SKM-1 treated with dmso at 0.1 percent for 144 hours (cell line): Measurements from ENCODE around the gene TMEM8B.

Source experiments
- DNase-seq: peaks from one replicate; lab custom pipeline; 2025; ENCODE audit not compliant: unreplicated experiment; lab: John Stamatoyannopoulos, UW

Gene TMEM8B

DNA sequence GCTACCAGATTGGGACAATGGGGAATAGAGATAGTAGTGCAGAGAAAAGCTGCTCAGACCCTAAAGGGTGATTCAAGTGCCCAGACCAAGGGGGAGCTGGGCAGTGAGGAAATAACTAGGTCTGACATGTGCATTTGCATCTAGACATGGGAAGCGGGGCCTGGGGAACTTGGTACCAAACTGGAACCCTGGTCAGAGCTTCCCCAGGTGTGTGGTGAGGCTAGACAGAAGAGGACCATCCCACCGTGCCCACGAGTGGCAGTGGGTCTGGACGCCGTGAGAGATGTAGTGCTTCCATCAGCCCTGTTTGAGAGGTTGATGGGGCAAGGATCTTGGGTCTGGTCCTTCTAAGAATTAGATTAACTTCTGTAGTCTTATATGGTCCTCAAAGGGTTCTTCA, 7.6 kb downstream of the TMEM8B start:
- DNase-seq: no peak

DNA sequence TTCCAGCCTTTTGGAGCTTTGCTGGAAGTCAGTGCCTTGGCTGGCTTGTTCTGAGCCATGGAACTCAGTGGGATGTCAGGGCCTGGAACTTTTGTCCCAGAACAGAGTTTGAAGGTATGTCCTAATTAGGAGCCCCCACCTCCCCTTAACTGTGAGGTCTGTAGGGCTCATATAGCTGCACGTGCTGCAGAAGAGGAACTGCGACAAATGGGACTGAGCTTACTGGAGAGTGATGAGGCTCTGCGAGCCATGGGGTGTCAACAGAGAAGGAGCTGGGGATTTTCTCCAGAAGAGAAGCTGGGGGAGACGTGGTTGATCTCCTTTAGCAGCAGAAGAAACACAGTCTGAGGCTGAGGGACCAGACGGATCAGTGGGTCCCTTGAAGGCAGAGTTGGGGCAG, 10.9 kb downstream of the TMEM8B start:
- DNase-seq: no peak

DNA sequence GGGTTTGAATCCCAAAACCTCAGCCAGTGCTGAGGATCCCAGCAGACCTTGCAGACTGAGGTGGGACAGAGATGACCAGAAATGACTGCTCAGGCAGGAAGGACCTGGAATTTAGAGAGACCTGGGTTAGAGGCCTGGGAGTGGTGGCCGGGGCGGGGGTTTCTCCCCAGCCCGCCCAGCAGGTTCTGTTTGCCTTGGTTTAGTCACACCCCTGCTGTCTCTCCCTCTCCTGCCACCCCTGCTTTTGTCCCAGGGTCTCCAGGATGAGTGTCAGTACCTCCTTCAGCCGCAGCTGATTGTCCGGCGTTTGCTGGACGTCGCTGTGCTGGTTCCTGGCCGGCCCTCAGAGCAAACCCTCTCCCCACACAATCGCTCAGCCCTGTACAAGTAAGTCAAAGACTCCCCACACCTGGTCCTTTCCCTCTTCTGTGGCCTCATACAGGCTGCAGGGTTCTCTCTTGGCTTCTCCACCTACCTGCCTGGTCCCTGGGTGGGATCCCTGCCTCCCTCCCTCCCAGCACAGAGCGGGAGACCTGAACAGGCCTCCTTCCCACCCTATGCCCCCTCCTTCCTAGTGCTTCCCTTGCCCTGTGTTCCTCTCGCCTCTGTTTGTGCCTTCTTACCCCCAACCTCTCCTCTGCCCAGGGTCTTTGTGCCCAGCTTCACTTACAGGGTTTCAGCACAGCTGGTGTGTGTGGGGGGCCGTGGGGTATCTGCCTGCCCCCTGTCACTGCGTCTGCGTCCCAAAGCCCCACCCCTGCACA, 12.0 kb downstream of the TMEM8B start:
- no peak for DNase-seq

DNA sequence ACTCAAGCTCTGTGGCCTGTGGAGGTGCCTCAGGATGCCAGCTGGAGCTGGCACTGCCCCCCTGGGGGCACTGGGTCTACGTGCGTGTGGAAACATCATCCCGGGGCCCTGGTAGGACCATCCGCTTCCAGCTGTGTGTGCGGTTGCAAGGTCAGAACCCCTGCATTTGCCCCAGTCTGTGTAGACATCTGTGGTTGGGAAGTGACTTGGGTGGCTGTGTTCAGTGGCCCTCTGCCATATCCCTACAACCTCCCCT, 12.5 kb downstream of the TMEM8B start:
- DNase-seq: no peak

DNA sequence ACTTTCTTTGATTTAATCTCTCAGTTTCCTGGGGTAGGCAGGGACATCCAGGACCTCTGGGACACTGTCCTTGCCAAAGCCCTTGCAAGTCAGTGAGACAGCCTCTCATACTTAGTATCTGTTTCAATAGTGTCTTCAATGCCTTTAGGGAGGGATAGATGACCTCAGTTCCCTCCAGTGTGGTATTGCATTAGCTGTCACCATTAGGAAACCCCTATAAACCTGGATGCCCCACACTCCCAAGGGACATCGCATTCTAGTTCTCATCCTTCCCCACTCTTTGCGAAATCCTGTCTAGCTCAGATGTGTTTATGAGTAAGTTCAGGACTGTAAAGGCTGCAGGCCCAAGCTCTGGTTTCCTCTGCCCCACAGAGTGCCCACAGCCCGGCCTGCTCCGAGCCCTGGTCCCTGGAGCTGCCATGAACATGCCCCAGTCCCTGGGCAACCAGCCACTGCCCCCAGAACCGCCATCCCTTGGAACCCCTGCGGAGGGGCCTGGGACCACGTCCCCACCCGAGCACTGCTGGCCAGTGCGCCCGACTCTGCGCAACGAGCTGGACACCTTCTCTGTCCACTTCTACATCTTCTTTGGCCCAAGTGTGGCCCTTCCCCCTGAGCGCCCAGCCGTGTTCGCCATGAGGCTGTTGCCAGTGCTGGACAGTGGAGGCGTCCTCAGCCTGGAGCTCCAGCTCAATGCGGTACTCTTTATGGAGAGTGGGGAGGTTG, 13.2 kb downstream of the TMEM8B start:
- DNase-seq: no peak

DNA sequence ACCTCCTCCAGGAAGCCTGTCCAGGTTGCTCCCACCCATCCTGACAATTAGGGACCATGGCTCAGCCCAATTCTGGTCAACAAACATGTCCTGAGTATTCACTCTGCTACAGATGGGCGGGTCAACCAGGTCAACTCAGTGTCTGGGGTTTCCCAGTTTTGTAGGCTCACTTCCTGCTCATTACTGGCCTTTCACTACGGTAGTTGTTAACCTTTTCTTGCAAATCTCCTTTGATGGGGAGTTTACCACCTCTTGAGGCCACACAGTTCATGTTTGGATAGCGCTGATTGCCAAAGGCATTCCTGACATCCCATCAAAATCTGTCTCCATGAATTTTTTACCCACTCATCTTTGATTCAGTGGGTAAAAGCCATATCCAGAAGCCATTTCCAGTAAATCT, 13.8 kb downstream of the TMEM8B start:
- no peak for DNase-seq

DNA sequence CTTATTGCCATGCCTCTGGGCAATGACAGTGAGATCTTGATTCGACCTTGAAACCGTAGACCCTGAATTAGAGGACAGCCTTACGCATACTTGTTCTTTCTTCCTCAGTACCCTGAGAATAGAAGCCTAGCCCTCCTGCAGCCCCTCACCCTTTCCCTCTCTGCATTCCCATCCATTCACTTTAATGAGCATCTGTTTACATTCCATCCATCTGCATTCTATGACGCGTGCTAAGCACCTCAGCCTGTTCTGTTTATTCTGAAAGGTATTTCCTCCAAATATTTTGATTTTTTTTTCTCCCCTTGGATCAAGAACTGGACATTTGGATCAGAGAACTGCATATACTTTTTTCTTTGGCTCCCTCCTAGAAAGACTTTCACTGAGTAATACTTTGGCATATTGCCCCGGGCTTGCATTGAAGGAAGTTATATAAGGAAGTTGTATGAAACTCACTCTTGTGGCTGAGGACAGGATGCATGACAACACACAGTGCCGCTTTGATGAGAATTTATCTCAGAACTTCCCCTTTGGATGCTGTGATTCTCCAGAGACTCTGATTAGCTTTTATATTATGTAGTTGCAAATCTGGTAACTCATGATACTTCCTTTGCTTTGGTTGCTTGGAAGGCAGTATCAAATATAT, 15.7 kb downstream of the TMEM8B start:
- peak; percentile 96 for DNase-seq

DNA sequence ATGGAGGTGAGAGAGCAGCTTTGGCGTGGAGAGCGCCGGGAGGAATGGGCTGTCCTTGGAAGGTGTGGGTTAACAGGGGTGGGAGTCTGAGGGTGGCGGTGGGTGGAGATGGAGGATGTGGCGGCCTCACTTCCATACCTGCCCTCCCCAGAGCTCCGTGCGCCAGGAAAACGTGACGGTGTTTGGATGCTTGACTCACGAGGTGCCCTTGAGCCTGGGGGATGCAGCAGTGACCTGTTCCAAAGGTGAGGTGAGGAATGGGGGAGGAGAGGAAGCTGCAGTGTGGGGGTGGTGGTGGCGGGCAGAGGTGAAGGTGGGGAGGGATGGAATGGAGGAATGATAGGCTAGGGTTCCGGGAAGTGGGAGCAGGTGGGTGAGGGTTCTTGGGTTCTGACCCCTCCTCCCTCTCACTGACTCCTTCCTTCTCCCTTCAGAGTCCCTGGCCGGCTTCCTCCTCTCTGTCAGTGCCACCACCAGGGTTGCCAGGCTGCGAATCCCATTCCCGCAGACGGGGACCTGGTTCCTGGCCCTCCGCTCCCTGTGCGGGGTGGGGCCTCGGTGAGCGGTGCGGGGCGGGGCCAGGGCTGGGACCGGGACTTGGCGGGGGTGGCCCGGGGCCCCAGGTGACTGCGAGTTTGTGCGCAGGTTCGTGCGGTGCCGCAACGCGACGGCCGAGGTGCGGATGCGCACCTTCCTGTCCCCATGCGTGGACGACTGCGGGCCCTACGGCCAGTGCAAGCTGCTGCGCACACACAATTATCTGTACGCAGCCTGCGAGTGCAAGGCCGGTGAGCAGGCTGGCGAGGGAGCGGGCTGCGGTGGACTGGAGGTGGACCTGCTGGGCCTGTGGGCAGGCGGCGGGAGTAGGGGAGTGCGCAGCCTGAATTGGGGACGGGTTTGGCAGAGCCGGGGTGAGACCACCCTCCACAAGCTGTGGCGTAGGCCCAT, 17.1 kb downstream of the TMEM8B start:
- DNase-seq: no peak

DNA sequence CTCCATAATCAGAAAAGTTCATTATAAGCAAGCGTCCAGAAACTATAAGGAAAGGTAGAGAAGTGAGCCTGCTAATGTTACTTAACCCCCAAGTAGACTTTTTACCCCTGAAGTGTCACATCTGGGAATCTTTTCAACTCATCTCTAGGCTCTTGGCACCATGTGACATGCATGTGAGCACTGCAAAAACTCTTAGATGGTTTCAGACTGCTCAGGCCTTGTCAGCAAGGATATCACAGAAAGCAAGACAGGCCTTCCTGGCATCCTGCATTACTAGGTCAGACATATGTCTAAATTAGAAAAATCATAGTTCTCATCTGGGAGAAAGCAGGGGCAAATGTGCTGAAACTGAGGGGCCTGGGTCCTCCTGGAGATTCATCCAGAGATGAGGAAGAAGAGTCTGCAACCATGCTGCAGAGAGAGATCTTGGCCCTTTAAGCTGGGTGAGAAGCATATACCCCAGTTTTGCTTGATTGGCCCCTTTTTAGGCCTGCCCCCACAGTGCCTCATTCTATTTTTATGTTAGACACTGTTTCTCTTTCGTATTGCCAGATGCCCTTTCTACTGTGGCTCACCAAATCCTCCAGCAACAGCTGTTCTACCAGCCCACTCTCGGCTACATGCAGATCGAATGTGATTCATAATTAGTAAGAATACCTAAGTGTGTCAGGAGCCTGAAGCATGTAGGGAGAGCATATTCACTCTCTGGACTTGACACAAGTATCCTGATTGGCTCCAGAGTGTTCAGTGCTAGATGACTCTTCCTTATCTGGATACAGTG, 19.0 kb downstream of the TMEM8B start:
- no peak for DNase-seq

DNA sequence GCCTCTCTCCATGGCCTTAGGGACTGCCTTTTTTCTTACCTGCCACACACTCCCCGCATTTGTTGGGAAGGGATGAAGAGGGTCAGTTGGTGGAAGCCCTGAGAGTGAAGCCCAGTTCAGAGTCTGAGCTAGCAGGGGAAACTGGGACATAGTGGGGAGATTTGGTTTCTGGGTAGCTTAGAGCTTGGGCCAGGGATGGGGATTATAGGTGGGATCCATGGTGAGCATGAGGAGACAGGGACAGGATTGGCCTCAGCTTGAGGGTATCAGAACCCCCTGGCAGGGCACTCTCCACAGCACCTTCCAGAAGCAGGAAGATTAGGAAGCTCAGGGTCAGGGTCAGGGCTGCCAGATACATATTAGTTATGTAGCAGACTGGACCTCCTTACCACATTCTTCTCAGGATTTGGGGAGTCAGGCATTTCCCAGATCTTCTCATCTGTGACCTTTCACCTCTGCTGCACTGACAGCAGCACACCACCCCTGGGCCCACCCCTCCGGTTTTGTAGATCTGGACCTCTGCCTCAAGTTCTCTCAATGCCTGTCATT, 23.3 kb downstream of the TMEM8B start:
- DNase-seq: no peak

DNA sequence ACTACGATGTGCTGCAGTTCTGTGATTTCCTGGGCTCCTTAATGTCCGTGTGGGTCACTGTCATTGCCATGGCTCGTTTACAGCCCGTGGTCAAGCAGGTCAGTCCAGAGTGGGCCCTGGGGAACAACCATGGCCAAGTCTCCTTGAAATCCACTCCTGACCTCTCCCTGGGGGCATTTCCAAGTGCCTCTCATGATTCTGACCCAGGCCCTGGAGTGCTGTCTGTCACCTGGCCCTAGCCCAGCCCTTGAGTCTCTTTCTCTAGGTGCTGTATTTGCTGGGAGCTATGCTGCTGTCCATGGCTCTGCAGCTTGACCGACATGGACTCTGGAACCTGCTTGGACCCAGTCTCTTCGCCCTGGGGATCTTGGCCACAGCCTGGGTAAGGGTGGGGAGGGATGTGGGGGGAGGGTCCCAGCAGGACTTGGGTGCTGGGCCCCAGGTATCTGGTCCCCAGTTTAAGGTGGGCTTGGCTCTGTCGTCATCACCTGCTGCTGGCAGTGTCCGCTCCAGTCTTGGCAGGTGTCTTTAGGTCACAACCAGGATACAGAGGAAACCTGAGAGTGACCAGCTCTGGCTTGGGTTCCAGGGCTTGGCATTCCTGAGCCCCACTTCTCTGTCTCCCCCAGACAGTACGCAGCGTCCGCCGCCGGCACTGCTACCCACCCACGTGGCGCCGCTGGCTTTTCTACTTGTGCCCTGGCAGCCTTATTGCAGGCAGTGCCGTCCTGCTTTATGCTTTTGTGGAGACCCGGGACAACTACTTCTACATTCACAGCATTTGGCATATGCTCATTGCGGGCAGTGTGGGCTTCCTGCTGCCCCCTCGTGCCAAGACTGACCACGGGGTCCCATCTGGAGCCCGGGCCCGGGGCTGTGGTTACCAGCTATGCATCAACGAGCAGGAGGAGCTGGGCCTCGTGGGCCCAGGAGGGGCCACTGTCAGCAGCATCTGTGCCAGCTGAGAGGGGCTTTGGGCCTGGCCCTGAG, 24.1 kb downstream of the TMEM8B start:
- no peak for DNase-seq

DNA sequence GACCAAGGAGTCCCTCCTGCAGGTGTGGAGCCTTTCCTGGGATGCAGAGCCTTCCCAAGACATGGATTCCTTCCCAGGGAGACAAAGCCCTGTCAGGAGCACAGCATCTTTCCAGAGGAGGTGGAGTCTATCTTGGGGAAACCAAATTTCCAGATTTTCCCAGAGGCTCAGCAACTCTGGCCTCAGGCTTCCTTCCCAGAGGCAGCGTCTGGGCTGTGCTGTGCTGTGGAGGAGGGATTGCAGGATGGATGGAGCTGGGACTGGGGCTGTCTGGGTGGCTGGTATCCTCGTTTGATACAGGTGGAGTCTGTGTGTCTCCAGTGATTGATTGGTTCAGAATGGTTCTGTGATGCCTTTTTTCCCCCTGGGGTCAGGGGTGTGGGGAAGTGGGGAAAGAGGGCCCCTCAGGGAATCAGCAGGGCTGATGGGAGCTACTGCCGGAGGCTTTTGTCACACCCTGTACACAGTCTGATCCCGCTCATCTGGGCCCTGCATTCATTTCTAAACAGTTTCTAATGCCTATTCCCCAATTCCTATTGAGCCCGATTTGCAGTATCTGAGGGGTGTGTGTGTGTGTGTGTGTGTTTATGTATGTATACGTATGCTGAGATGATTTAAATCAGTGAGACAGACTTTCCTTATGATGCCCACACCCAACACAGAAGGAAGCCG, 25.2 kb downstream of the TMEM8B start:
- DNase-seq: no peak

DNA sequence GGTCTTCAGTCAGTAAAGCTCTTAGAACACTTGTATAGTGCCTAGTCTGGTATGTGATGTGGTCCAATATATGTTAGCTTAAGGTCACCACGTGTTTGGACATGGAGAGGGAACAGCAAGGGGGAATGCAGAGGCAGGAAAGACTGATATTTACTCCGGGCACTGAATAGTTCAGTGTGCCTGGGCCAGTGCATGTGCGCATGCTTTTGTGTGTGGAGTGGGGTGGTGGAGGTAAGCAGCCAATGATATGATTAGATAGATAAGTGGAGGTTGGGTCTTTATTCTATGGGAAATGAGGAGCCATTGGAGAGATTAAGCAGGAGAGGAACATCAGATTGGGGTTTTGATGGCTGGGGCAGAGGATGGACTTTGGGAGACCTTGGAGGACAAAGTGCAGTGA, 27.2 kb downstream of the TMEM8B start:
- no peak for DNase-seq

DNA sequence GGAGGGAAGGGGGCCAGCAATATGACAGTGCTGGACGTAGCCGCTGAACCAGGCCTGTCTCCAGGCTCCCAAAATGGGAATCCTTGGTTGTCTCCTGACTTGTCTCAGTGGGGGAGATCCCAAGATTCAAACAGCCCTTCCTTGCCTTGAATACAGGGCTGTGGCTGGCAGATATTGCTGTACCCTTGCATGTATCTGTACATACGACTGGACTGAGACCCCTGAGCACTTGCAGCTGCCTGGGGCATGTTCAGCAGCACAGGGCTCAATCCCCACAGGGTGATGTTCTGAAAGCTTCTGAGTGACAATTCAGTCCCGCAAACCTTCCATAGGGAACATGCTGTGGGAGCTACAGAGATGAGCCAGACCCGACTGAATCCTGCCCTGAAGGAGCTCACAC, 27.9 kb downstream of the TMEM8B start:
- DNase-seq: no peak

DNA sequence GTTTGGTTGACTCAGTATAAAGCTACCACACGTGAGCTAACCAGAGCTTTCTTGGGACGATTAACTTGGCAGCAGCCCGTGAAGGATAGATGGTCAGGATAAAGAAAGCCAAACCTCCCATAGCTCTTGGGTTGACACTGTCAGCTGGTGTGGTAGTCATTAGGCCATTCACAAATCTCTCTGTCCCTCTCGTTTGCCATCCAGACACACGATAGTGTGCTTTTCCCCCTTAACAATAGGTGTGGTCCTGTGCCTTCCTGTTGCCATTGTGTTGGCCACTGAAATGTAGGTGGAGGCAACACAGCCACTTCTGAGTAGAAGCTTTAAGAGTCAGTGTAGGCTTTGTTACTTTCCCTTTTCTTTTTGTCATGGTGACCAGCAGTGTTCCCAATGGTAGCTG, 29.4 kb downstream of the TMEM8B start:
- no peak for DNase-seq

DNA sequence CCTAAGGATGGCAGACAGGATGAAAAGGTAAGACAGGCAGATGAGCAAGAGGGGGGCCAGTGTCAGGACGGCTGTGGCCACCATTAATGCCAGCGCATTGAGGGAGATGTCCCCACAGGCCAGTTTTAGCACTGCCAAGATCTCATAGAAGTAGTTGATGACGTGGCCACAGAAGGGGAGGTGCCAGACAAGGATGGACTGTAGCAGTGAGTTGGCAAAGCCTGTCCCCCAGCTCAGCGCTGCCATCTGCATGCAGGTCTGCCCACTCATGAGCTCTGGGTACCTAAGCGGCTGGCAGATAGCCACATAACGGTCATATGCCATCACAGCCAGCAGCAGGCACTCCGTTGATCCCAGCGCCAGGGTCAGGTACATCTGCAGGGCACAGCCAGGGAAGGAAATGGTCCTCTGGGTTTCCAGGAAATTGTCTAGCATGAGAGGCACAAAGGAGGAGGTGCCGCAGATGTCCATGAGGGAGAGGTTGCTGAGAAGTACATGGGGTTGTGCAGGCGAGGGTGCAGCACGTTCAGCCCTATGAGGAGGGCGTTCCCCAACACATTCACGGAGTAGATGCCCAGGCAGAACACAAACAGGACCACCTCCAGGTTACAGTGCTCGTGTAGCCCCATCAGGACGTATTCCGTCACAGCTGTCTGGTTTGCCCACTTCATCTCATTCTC, 30.4 kb downstream of the TMEM8B start:
- DNase-seq: no peak

DNA sequence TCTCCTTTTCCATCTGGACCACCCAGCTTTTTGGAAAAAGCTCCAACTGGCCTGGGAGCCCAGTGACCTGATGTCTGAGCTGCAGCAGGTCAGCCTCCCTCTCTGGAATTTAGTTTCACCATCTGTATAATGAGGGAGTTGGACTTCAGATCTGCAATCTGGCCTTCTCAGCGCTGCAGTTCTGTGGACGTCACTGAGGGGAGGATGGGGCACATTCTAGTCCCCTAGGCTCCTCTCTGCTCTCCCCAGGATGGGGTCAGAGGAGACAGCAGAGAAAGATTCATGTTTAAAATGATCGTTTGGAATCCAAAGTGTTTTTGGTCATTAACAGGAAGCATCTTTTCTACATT, 30.9 kb downstream of the TMEM8B start:
- no peak for DNase-seq
